GM19438 (cell line): ENCODE data around the gene PDE5A.
A peak's percentile ranks its signal among the peaks of the same experiment; 100 is the strongest.
"Not testable (repeated sequence)": the region's sequence is repeated elsewhere in the genome, so short reads cannot be mapped to it uniquely, and the experiment has no call there.

Experiments
- ATAC-seq: cut with Tn5 transposase; IDR thresholded peaks from one replicate; pipeline ENCODE4 v1.9.1; 2021; ENCODE audit warnings: low read depth; ENCODE audit not compliant: unreplicated experiment

PDE5A gene

DNA sequence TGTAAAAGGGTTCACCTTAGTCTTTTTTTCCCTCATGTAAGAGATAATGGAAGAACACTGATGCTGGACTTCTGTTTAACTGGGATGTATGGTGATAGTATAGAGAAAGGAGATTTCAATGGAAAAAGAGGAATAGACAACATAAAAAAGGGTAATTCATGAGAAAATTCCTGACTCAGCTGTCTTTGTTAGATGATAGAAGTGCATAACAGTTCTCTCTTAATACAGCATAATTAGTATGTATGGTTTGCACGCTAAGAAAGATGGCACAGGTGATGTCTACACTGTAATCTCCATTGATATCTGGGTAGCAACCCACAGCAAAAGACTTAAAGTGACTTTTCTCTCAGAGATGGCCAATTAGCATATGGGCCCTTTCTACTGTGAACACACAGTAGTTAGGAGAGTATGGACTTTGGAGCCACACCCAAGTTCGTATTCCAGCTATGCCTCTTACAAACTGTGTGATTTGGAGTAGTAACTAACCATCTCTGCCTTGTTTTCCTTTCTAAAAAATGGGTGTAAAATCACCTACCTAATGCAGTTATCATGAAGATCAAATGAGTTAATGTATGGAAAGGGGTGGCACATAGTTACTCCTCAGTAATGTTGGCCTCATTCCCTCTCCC, 149.3 kb downstream of the PDE5A start:
- ATAC-seq = no peak

DNA sequence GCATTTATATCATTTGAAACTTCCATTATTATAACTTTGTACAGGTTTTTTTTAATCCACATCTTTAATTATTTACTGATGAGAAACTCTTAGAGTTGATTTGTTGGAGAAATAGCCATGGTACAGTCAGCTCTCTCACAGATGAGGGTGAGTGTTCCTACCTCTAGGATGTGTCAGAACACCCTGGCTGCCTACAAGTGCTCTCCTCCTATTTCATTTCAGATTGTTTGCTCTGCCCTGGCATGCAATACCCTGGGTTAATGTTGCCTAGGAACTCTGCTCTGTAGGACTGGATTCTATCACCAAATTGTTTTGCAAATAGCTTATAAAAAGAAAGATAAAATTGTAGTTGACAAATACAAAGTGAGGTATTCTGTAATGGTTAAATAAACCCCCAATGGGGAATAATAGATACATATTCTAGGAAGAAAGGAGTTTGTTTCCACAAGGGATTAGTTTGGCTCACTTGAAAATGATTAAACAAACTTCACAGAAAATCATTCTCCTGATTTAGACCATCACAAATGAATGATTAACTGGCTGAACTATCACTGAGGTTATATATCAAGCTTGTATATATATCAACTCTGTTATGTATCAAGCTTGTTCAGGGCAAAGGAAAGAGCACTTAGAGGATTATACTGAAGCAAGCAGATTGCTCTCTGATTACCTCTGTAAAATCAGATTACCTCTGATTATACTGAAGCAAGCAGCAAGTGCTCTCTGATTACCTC, 150.0 kb downstream of the PDE5A start:
- no peak for ATAC-seq

DNA sequence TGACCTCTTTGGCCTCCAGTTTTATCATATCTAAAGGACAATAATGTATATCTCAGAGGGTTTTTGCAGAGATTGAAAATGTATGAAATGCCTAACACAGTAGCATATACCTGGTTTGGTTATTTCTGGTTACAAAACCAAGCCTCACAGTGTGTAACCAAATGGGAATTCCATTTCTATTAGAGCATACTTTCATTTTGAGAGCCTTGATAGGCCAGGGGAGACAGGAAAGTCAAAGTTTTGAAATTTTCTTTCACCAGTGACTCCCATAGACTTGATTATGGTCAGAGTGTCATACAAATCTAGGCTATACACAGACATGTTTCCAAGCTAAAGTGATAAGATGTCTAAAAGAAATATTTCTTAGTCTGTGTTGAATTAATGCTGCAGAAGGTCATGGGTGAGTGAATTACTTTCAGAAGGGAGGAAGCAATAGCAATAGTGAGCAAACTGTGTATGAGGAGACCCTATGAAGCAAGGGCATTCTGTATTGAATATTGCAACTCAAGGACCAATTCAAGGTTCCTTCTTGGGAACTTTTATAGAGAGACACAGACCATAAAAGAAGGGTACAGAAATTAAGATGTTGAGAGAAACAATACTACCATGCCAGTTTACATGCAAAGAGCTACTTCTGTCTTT, 151.1 kb downstream of the PDE5A start:
- ATAC-seq = no peak

DNA sequence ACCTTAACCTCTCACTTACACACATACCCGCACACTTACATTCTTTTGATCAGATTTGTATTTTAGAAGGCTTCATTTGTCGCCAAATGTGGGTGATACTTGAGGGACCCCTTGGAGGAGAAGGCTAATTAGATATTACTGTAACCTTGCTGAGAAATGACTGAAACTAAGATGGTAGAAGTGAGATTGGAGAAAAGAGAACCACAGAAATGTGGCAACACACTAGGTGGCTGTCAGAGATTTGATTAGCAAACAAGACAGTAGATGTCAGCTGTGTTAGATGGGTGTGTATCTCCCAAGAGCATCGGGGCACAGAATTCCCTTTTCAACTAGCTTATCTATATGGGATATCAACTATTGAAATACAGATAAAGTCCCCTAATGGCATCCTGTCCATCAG, 157.3 kb downstream of the PDE5A start:
- no peak for ATAC-seq

DNA sequence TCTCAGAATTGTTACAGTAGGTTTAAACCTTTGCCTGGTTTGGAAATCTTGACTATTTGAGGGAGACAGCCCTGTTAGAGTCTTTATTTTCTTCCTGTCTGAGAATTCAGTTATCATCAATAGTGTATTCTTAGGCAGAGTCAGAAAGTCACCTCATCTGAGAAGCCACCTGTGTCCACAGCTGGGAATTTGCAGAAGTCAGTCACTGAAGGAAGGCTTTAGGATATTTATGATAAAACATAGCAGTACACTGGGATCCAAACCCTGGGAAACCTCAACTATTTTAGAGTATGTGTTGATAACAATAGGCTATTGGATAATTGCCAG, 157.9 kb downstream of the PDE5A start:
- ATAC-seq = peak; percentile 58

DNA sequence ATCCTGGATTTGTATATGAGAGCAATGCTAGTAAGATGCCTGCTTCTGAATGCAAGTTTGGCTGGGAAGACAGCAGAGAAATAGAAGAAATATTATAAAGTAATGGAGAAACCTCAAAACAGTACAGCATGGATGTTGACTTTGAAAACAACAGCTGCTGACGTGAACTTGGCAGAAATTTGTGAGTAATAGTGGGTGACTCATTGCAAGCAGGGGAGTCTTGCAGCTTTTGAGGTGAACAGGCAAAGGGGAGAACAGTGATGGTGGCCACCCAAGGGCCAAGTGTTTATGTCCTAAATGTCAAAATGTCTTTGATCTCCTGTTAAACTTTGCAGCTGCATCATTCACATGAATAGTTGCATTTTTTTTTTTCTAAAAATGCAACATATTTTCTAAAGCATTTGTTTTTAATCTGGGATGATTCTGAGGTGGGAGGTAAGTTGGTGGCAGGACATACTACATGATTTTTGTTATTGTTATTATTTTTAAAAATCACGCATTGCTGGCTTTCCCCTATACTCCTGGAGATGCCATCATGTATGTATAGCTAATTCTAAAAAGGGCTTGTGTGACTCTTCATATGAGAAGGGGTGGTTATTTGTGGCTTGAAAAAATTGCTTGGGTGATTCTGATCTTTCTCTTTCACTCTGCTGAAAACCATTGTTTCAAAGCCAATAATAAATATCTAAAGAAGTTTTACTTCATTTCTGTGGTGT, 158.4 kb downstream of the PDE5A start:
- ATAC-seq = peak; percentile 52

DNA sequence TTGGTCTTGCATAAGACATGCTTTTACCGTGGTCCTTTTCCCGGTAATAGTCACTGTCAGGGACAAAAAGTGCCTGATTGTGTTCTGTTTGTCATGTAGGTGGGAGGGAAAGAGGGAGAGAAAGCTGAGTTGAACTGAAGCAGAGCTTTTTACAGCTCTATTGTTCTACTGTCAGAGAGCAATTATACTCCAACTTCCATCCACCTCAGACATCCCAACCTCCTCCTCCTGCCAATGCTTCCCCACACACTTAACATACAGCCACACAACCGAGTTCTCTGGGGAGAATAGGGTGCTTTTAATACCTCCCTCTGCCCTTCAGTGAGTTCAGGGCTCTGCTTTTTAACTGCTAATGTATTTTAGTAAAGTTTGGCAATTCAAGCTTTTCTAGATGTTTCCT, 159.6 kb downstream of the PDE5A start:
- not testable (repeated sequence) for ATAC-seq

DNA sequence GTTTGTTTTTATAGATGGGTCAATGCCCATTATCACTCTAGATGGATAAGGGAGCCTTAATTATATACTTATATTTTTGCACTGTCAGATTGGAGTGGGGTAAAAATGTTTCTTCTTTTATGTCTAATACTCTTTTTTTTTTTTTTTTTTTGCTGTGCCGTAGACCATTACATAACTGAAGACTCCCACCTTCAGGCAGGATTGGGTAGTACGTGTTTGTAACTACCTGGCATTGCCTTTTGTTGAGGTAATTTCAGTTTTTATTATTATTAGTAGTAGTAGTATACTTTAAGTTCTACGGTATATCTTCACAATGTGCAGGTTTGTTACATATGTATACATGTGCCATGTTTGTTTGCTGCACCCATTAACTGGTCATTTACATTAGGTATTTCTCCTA, 165.9 kb downstream of the PDE5A start:
- not testable (repeated sequence) for ATAC-seq

DNA sequence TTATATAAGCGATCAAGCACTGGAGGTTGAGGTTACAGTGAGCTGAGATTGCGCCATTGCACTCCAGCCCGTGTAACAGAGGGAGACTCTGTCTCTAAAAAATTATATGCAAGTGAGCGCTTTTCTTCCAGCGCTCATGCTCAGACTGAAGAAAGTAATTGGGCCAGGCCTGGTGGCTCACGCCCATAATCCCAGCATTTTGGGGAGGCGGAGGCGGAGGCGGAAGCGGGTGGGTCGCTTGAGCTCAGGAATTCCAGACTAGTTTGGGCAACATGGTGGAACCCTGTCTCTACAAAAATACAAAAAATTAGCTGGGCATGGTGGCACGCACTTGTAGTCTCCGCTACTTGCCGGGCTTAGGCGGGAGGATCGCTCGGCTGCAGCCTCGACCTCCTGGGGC, 172.9 kb downstream of the PDE5A start:
- not testable (repeated sequence) for ATAC-seq

DNA sequence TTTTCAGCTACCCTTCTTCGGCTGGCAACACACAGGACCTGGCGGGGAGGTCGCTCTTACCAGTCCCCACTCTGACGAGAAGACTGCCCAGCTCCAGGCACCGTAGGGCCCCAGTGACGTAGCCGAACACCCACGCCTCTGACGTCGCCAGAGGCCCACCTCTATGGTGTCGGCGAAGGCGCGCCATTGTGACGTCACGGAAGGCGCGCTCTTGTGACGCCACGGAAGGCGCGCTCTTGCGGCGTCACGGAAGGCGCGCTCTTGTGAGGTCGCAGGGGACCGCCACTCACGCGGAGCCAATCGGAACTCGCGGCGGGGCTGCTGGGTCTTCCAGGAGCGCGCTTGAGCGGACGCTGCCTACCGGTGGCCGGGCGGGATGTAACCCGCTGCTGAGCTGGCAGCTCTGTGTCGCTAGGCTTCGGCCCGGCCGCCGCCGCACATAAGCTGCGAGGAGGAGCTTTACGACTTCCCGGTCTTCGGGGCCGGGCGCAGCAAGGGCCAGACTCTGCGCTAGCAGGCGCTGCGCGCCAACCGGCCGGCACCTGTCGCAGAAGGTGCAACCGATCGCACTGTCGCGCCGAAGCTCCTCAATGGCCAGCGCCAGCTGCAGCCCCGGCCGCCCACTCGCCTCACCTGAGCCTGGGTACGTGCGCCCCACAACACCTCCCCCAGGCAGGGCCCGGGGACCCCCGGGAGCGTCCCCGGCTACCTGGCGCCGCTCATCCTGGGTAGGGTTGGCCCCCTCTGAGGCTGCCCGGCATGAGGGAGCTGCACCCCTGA, 173.9 kb downstream of the PDE5A start:
- ATAC-seq = peak; percentile 100

DNA sequence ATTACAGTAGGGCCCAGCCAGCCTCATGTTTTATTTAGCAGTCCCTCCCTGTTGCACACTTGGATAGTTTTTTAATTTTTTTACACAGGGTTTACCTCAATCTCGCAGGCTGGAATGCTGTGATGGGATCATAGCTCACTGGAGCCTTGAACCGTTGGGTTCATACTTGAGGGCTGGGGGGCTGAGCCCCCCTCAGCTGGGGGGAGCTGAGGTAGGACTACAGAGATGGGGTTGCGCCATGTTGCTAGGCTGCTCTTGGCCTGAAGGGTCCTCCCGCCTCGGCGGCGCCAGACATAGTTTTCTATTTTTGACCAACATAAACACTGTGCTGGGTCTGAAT, 174.5 kb downstream of the PDE5A start:
- ATAC-seq = peak; percentile 15

DNA sequence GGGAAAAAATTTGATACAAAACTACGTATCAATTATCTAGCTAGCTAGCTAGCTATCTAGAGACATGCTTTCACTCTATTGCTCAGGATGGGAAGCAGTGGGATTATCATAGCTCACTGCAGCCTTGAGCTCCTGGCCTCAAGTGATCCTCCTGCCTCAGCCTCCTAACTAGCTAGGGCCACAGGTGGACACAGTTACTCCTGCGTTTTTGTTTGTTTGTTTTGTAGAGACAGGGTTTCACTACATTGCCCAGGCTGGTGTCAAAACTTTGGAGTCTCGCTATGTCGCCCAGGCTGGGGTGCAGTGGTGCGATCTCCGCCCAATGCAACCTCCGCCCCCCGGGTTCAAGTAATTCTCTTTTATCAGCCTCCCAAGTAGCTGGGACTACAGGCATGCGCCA, 175.3 kb downstream of the PDE5A start:
- ATAC-seq = not testable (repeated sequence)

DNA sequence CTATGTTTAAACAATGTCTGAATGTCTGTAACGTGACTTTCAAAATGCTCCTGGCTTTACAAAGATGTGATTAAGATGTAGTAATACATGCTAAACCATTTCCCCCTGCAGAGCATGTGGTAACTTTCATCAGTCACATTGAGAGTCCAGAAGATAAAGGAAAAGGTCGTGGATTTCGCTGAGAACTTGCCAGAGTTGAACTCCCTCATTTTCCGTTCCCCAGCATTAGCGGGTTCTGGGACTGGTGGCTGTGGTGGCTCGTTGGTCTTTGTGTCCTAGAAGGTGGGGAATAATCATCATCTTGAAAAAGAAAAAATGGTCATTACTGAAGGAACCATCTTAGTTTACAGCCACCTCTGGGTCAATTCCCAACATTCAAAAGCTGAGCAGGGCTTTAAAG, 178.8 kb downstream of the PDE5A start:
- ATAC-seq = not testable (repeated sequence)
